ENCODE data around the gene DRD4.
A peak's percentile ranks its signal among the peaks of the same experiment; 100 is the strongest.

The DRD4 gene

GRCh38 chr11:610146-610801 lies 26.8 kb upstream of the DRD4 start:
- DNase-seq (ENCODE audit: low spot score): no peak

DNA sequence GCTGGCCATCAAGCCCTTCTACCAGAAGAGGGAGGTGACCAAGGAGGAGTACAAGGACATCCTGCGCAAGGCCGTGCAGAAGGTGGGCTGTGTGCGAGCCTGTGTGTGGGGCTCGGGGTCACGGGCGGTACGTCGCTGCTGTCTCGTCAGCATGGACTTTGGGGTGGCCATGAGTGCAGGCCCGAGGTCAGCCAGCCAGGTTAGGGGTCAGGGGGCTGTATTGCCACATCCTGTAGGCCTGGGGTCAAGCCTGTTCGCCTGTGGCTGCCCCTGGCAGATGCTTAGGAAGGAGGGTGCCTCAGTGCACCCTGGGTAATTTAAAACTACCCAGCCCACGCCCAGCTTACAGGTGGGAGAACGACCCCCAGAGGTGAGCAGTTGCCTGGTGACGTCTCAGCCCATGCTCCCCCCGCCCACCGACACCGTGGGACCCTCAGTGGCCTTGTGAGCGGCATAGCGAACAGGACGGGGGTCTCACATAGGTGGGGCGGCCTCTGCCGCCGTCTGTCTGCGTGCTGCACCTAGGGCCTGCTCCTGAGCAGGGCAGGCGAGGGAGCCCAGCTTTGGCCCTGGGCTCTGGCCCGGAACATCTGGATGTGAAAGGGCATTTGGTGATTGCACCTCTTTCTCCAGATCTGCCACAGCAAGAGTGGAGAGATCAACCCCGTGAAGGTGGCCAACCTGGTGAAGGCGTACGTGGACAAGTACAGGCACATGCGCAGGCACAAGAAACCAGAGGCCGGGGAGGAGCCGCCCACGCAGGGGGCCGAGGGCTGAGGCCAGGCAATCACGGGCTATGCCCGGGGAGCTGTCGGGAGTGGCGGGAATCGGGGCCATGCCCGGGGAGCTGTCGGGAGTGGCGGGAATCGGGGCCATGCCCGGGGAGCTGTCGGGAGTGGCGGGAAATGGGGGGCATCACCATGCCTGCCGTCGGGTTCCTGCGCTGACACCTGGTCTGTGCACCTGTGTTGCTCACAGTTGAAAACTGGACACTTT lies 25.8 kb upstream of the DRD4 start:
- no peak for DNase-seq (ENCODE audit: low spot score)

DNA sequence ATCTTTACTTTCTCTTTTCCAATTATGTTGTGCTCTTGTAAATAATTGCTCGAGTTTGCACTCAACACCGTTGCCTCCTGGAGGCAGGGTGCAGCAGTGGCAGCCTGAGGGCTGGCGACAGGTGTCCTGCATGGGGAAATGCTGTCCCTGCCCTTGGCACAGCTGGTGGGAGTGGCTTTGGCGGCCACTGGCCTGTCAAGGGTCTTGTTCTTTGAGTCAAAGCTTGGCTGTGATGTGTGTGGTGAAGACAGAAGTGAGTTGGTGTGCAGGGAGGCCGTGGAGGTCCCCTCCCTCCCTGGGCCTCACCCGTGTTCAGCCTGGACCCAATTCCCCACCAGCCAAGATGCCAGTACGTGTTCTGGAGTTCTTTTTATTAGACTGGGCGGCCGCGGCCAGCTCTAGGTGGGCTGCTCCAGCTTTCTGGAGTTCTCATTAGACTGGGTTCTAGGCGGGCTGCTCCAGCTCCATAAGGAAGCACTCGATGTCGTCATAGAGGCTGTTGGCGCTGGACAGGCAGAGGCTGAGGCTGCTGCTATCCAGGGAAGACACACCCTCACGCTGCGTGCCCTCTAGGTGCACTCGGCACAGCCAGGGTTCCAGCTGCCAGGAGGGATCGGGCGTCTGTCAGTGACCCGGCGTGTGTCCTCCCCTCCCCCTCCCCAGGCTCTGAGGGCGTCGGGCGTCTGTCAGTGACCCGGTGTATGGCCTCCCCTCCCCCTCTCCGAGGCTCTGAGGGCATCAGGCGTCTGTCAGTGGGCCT lies 24.7 kb upstream of the DRD4 start:
- DNase-seq (ENCODE audit: low spot score): no peak

DNA sequence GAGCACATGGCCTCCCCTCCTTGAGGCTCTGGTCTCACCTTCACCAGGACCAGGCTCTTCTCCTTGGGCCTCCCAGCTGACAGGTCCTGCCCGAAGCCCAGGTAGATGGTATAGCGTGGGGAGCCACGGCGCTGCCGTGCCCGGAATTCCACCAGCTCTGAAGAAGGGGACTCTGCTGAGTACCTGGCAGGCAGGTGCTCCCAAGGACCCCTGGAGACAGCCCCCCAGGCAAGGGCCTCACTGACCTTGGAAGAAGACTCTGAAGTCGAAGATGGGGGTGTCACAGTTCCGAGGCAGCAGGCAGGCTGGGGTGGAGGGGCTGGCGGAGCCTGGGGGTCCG lies 24.1 kb upstream of the DRD4 start:
- DNase-seq (ENCODE audit: low spot score): no peak

DNA sequence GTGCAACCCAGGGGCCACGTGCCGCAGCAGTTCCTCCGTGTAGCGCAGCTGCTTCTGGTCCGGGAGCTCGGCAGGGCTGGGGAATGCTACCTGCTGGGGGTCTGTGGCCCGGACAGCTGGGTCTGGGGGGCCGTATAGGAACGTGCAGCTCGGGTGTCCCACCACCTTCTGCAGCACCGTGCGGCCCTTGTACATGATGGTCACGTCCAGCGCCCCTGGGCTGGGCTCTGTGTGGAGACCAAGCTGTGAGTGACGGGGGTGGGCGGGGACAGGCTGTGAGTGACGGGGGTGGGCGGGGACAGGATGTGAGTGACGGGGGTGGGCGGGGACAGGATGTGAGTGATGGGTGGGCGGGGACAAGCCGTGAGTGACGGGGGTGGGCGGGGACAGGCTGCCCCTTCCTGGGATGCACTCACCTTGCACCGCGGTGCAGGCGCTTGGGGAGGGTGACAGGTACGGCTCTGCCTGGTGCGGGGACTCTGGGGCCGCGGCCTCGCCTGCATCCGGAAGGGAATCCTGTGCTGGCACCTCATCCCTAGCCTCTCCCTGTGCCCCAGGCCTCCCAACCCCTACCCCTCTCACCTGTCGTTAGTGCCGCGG lies 23.6 kb upstream of the DRD4 start:
- DNase-seq (ENCODE audit: low spot score): peak; percentile 66

GRCh38 chr11:614021-614622 lies 22.9 kb upstream of the DRD4 start:
- DNase-seq (ENCODE audit: low spot score): no peak

DNA sequence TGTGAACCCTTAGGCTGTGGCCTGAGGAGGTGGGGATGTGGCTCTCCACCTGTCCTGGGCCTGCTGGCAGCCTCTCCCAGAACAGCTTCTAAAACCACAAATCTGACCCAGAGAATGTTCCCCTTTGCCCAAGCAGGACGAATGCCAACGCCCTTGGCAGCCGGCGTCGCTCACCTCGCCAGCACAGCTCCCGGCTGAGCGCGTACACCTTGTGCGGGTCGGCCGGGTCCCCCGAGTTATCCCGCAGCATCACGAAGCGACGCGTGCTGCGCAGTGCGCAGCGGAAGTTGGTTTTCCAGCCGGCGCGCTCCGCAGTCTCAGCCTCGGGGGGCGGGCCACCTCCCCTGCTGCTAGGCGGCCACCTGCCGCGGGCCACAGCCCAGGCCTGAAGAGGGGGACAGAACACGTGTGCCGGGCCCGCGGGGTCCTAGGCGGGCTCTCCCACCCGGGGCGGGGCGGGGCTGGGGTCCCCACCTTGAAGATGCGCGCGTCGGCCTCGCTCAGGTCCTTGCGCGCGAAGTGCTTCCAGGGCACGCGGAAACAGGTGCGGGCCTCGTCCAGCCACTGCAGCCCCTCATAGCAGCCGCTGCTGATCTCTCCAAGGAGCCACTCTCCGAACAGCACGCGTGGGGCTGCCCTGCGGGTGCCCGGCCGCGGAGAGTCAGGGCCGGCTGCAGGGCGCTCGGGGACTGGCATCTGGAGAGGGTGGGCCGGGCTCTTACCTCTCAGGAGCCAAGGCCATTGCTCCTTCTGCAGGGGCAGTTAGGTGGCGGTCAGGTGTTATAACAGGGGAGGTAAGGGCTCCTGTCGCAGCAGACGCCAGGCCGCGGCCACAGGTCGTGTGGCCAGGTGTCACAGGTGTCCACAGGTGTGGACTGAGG lies 22.2 kb upstream of the DRD4 start:
- no peak for DNase-seq (ENCODE audit: low spot score)

DNA sequence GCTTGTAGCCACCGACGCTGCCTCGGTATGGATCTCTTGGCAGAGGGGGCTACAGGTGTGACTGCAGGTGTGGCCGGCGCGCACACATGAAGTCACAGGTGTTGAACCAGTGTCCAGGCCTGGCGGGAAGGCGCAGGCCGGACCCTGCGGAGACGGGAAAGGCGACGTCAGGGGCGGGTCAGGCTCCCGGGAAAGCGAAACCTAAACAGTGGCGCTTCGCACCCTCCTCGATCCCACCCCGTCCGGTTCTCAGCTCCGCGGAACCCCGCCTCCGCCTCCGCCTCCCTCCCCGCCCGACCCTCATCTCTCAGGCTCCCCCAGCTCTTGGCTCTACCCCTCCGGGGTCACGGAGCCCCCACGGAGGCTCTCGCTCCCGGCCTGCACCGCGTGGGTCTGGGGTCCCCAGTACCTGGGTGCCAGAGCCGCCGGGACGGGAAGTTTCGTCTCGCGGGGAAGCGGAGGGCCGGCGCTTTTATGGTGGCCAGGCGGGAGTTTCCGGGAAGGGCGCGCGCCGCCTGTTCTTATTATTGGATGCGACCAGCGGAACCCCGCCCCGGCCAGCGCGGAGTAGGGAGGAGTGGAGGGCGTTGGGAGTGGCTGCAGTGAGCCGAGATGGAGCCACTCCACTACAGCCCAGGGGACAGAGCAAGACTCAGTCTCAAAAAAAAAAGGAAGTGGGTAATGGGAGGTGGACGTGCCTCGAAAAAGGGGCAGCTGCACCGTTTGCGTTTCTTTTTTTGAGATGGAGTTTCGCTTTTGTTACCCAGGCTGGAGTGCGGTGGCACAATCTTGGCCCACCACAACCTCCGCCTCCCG lies 21.4 kb upstream of the DRD4 start, which contains the start of gene IRF7:
Gene IRF7, minus strand, starts transcription at position 447 of the 816 bp plus-strand sequence. CDS start 586 bp downstream, outside the sequence.
- peak; percentile 98 for DNase-seq (ENCODE audit: low spot score)

DNA sequence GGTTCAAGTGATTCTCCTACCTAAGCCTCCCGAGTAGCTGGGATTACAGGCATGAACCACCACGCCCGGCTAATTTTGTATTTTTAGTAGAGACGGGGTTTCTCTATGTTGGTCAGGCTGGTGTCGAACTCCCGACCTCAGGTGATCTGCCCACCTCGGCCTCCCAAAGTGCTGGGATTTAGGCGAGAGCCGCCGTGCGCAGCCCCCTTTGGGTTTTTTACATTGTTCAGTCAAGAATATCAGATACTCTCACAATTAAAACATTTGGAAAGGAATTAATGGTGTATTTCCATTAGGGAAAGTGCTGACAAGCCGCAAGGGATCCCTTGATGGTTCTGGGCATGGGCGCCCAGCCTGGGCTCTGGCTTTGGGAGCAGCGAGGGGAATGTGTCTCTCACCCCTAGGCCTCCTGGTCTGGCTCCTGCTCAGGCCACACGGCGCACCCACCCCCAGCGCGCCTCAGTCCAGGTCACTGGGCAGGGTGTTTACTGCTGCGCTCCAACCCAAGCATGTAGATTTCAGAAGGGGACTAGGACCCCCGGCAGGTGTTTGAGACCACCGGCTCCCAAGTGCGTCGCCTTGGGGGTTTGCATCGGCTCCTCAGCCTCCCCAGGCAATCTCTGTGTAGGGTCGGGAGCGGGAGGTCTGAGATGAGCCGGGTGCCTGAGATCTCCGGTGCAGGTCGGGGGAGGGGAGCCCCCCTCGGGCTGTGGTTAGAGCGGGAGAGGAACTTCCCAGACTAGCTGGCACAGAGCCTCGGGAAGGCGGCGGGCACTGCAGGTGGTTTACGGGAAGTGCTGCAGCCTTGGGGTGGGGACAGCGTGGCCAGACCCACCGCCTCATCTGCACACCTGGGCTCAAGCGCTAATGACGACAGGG lies 20.5 kb upstream of the DRD4 start:
- no peak for DNase-seq (ENCODE audit: low spot score)

GRCh38 chr11:617199-617911 lies 19.7 kb upstream of the DRD4 start:
- DNase-seq (ENCODE audit: low spot score): no peak

GRCh38 chr11:617912-618682 lies 19.0 kb upstream of the DRD4 start:
- DNase-seq (ENCODE audit: low spot score): no peak

GRCh38 chr11:618856-619627 lies 18.0 kb upstream of the DRD4 start:
- DNase-seq (ENCODE audit: low spot score): no peak

- no peak for DNase-seq (ENCODE audit: low spot score)
Measured at GRCh38 chr11:619628-620050, 17.4 kb upstream of the DRD4 start.

DNA sequence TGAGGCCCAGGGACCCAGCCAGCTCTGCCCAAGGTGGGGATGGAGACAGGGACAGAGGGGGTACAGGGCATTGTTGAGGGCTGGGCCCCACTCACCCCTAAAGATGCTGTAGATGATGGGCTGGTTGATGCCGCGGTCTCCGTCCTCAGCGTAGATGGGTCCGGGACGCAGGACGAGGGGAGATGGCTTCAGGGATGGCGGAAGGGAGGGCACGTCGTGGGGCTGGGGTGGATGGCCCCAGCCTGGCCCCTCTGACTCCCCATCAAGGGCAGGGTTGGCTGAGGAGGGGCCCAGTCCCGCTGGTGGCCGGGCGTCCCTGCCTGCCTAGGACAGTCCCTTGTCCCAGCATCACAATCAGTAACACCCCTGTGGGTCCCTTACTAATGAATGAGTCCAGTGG lies 16.9 kb upstream of the DRD4 start:
- no peak for DNase-seq (ENCODE audit: low spot score)

- DNase-seq (ENCODE audit: low spot score): no peak
Measured at GRCh38 chr11:620935-621814, 15.9 kb upstream of the DRD4 start.

GRCh38 chr11:621838-622237 lies 15.2 kb upstream of the DRD4 start:
- no peak for DNase-seq (ENCODE audit: low spot score)

All from hepatic stellate cell (primary cell).